OCI-LY1 (cell line): ENCODE measurements around the gene TOB1.

Experiments
- CTCF ChIP-seq: fragments of 200-600 bp; sonication (generic), shearing (Covaris generic); IDR thresholded peaks from 2 replicates; pipeline ENCODE4 v1.5.1; 2017; ENCODE audit warnings: mild to moderate bottlenecking, antibody characterized with exemption, low read length, moderate library complexity, mixed read lengths
- EZH2 ChIP-seq: fragments of 200-600 bp; sonication (generic), shearing (Covaris generic); IDR thresholded peaks from 2 replicates; pipeline ENCODE4 v1.8.0; 2017; ENCODE audit warnings: borderline replicate concordance, mixed run types, mild to moderate bottlenecking, antibody characterized with exemption, low read length, moderate library complexity, mixed read lengths

GRCh38 chr17:50905460-50905803 lies 39.3 kb upstream of the TOB1 start:
- TF ChIP-seq CTCF (no peak), EZH2 (no peak)
